NCI-H2196 (cell line): ENCODE measurements around the gene ADAMTS14.

Experiments used
- DNase-seq: peaks from one replicate; lab custom pipeline; 2025; ENCODE audit not compliant: unreplicated experiment; lab: John Stamatoyannopoulos, UW

ADAMTS14 gene

DNA sequence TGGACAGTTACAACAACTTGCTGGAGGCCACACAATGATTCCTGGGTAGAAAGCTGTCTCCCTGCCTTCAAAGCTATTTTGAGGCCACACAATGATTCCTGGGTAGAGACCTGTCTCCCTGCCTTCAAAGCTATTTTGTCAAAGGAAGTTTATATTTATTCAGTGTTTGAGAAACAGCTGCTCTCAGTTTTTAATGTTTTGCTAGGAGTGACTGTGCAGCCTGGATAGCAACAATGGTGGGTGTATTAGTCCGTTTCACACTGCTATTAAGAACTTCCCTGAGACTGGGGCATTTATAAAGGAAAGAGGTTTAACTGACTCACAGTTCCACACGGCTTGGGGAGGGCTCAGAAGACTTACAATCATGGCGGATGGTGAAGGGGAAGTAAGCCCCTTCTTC is 139.6 kb downstream of the ADAMTS14 start:
- no peak for DNase-seq
